ENCODE results near the gene TLR4. TPM values are rescaled to one million over a fixed set of nuclear protein-coding genes. Genes with fewer than 3 reads are reported as not detected.

The TLR4 gene
- total RNA-seq, 1 experiment from 2014 or later, result 7.3 TPM

DNA sequence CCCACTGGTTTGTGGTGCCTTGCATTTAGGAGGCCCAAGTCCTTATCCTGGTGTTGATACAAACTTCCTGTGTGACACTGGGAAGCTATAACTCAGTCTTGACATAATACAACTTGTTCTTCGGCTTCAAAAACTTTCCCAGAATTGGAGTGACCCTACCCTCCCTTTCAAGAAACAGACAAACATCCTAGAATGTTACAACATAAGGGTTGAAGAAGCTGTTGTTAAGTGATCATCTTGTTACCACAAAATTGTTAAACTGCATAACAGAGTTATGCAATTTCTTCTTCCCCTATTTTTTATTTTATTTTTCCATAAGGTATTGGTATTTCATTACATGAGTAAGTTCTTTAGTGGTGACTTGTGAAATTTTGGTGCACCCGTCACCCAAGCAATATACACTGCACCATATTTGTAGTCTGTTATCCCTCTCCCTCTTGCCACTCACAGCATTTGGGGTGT, 21.3 kb downstream of the TLR4 start:
- Histone ChIP-seq H3K79me2 (ENCODE audit: low read length) (no peaks in the 10 kb centered on the region), H3K4me3 (ENCODE audit: low read length) (no peak overlapping the region), H3K9ac (ENCODE audit: low read length) (no peak overlapping the region), H3K27me3 (ENCODE audit: low read length) (no peaks in the 10 kb centered on the region), H3K36me3 (ENCODE audit: insufficient read depth, low read length) (no peaks in the 10 kb centered on the region), H3K4me1 (ENCODE audit: low read length) (peaks cover 6% of the 10 kb centered on the region; the same call in 1 of the 2 replicates), H3K27ac (ENCODE audit: low read length) (no peak overlapping the region), H3K9me2 (replicated peaks; ENCODE audit: insufficient read depth, low read length) (no peaks in the 10 kb centered on the region), H3K4me2 (ENCODE audit: low read depth, low read length, poor library complexity, severe bottlenecking) (no peak overlapping the region), H4K20me1 (ENCODE audit: insufficient read depth, low read depth, low read length) (no peaks in the 10 kb centered on the region), H3K9me3 (ENCODE audit: low read length) (no peaks in the 10 kb centered on the region), H2AFZ (ENCODE audit: low read length) (no peak overlapping the region)
- peak; percentile 24 for DNase-seq

DNA sequence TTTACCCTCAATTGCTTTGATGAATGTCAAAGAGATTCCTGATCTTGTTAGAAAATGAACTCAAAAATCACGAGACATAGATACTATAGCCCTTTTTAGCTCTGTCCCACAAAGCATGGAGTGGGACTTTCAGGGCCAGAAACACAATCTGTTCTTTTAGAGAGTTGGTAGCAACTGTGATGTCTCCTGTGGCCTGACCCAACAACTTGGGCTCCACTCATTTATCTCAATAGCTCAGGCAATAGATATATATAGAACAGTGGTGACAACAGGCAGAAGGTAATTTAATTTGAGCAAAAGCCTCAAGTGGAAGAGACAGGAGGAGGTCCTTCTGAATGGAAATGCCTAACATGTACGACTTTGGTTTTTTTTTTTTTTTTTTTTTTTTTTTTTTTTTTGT, 25.2 kb downstream of the TLR4 start:
- H3K27ac ChIP-seq (ENCODE audit: low read length), result no peak overlapping the region
- H3K27me3 ChIP-seq (ENCODE audit: low read length), result no peaks in the 10 kb centered on the region
- H3K9me2 ChIP-seq (replicated peaks; ENCODE audit: insufficient read depth, low read length), result no peaks in the 10 kb centered on the region
- no peaks in the 10 kb centered on the region for H4K20me1 ChIP-seq (ENCODE audit: insufficient read depth, low read depth, low read length)
- H2AFZ ChIP-seq (ENCODE audit: low read length), result no peak overlapping the region
- no peak overlapping the region for H3K4me2 ChIP-seq (ENCODE audit: low read depth, low read length, poor library complexity, severe bottlenecking)
- H3K9me3 ChIP-seq (ENCODE audit: low read length), result no peaks in the 10 kb centered on the region
- H3K79me2 ChIP-seq (ENCODE audit: low read length), result no peaks in the 10 kb centered on the region
- H3K4me1 ChIP-seq (ENCODE audit: low read length), result peaks cover 1% of the 10 kb centered on the region; the same call in 1 of the 2 replicates
- DNase-seq, result no peak
- no peak overlapping the region for H3K4me3 ChIP-seq (ENCODE audit: low read length)
- no peaks in the 10 kb centered on the region for H3K36me3 ChIP-seq (ENCODE audit: insufficient read depth, low read length)
- H3K9ac ChIP-seq (ENCODE audit: low read length), result no peak overlapping the region

DNA sequence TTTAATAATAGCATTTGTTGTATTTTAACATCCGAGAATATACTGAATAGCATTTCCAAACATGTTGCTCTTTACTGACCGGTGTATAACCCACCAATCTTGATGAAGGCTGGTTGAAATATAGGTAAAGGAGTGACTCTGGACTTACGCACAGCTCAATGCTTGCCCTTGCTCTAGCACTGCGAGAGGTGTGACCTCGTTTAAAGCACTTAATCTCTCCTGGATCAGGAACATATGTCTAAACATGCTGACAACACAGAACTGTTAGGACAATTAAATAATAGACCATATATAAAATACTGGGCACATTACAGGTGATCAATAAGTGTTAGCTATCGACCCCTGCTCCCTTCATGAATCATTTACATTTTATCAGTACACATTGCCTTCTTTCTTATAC, 28.3 kb downstream of the TLR4 start:
- Histone ChIP-seq H3K27ac (ENCODE audit: low read length) (no peak overlapping the region), H3K4me1 (ENCODE audit: low read length) (no peaks in the 10 kb centered on the region), H3K9me2 (replicated peaks; ENCODE audit: insufficient read depth, low read length) (no peaks in the 10 kb centered on the region), H3K4me3 (ENCODE audit: low read length) (no peak overlapping the region), H3K9ac (ENCODE audit: low read length) (no peak overlapping the region), H4K20me1 (ENCODE audit: insufficient read depth, low read depth, low read length) (no peaks in the 10 kb centered on the region), H3K79me2 (ENCODE audit: low read length) (no peaks in the 10 kb centered on the region), H3K4me2 (ENCODE audit: low read depth, low read length, poor library complexity, severe bottlenecking) (no peak overlapping the region), H2AFZ (ENCODE audit: low read length) (no peak overlapping the region), H3K27me3 (ENCODE audit: low read length) (no peaks in the 10 kb centered on the region), H3K36me3 (ENCODE audit: insufficient read depth, low read length) (no peaks in the 10 kb centered on the region), H3K9me3 (ENCODE audit: low read length) (no peaks in the 10 kb centered on the region)
- no peak for DNase-seq

DNA sequence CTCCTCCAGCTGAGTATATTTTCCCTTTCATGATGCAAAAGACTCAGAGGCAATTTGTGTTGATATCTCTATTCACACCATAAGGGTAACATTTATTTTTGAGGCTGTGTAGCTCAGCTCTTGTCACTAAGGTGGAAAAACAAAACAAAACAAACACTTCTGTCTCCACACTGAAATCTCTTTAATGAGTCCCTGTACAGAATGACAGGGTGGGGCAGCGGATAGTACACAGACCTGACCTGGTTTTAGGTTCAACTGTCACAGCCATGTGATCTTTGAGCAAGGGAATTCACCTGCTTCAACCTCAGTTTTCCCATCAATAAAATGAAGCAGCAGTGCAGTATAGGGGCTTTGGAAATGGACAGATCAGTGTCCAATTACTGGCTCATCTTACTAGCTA, 29.3 kb downstream of the TLR4 start:
- H3K79me2 ChIP-seq (ENCODE audit: low read length), result no peaks in the 10 kb centered on the region
- no peak overlapping the region for H3K4me3 ChIP-seq (ENCODE audit: low read length)
- no peaks in the 10 kb centered on the region for H3K4me1 ChIP-seq (ENCODE audit: low read length)
- H3K9me3 ChIP-seq (ENCODE audit: low read length), result no peaks in the 10 kb centered on the region
- no peaks in the 10 kb centered on the region for H4K20me1 ChIP-seq (ENCODE audit: insufficient read depth, low read depth, low read length)
- no peak overlapping the region for H2AFZ ChIP-seq (ENCODE audit: low read length)
- no peaks in the 10 kb centered on the region for H3K27me3 ChIP-seq (ENCODE audit: low read length)
- no peaks in the 10 kb centered on the region for H3K9me2 ChIP-seq (replicated peaks; ENCODE audit: insufficient read depth, low read length)
- no peak overlapping the region for H3K27ac ChIP-seq (ENCODE audit: low read length)
- peak; percentile 4 for DNase-seq
- no peaks in the 10 kb centered on the region for H3K36me3 ChIP-seq (ENCODE audit: insufficient read depth, low read length)
- H3K9ac ChIP-seq (ENCODE audit: low read length), result no peak overlapping the region
- H3K4me2 ChIP-seq (ENCODE audit: low read depth, low read length, poor library complexity, severe bottlenecking), result no peak overlapping the region

DNA sequence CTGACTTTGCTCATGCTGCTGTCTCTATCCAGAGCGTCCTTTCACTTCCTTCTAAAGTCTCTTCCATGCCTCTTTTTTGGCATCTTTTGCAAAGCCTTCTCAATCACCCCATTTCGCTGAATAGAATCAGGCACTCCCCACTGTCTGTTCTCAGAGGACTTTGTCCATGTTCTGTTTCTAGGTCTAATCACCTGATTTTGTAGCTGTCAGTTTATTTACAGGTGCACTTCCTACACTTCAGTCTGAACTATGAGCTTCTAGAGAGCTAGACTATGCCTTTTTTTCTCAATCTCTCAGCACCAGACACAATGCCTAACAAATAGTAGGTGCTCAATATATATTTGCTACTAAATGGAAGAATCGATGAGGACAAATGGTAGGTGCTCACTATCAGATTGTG, 29.9 kb downstream of the TLR4 start:
- Histone ChIP-seq H4K20me1 (ENCODE audit: insufficient read depth, low read depth, low read length) (no peaks in the 10 kb centered on the region), H3K9me3 (ENCODE audit: low read length) (no peaks in the 10 kb centered on the region), H3K27ac (ENCODE audit: low read length) (no peak overlapping the region), H3K36me3 (ENCODE audit: insufficient read depth, low read length) (no peaks in the 10 kb centered on the region), H3K9me2 (replicated peaks; ENCODE audit: insufficient read depth, low read length) (no peaks in the 10 kb centered on the region), H3K4me1 (ENCODE audit: low read length) (no peaks in the 10 kb centered on the region), H3K9ac (ENCODE audit: low read length) (no peak overlapping the region), H2AFZ (ENCODE audit: low read length) (no peak overlapping the region), H3K27me3 (ENCODE audit: low read length) (no peaks in the 10 kb centered on the region), H3K4me2 (ENCODE audit: low read depth, low read length, poor library complexity, severe bottlenecking) (no peak overlapping the region), H3K4me3 (ENCODE audit: low read length) (no peak overlapping the region), H3K79me2 (ENCODE audit: low read length) (no peaks in the 10 kb centered on the region)
- DNase-seq, result no peak

DNA sequence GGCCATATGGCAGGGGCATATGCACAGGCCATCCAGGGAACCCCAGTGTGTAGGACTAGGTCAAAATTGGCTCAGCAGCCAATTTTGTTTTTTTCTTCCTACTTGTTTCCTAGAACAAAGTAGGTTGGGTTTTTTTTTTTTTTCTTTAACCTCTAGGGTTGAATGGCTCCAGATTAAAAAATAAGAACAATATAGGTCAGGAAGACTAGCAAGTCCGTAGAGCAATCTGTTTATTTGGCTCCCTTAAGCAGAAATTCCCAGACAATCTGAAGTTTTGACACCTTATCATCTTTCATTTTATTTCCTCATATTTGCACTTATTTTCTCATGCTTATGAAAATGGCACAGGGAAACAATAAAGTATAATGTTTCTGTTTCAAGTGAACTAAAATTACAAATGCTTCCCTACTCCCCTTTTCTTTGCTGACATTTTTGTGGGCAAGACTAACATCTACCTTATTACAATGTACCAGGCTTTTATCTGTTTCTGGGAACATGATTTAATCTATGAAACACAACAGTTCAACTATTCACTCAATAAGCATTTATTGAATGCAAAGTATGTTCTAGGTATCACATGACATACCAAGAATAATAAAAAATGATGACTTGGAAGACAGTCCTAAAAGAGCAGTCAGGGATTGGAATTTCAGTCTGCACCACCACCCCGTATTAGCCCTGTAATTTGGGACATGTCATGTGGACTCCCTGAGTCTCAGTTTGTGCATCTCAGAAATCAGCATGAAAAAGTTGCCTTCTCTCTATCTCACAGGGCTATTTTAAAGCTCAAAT, 30.5 kb downstream of the TLR4 start:
- H3K4me3 ChIP-seq (ENCODE audit: low read length), result no peak overlapping the region
- H3K9ac ChIP-seq (ENCODE audit: low read length), result no peak overlapping the region
- no peak overlapping the region for H2AFZ ChIP-seq (ENCODE audit: low read length)
- H3K27ac ChIP-seq (ENCODE audit: low read length), result no peak overlapping the region
- no peaks in the 10 kb centered on the region for H3K79me2 ChIP-seq (ENCODE audit: low read length)
- H3K27me3 ChIP-seq (ENCODE audit: low read length), result no peaks in the 10 kb centered on the region
- H3K36me3 ChIP-seq (ENCODE audit: insufficient read depth, low read length), result no peaks in the 10 kb centered on the region
- H3K9me3 ChIP-seq (ENCODE audit: low read length), result no peaks in the 10 kb centered on the region
- no peak overlapping the region for H3K4me2 ChIP-seq (ENCODE audit: low read depth, low read length, poor library complexity, severe bottlenecking)
- no peaks in the 10 kb centered on the region for H3K4me1 ChIP-seq (ENCODE audit: low read length)
- no peaks in the 10 kb centered on the region for H3K9me2 ChIP-seq (replicated peaks; ENCODE audit: insufficient read depth, low read length)
- DNase-seq, result no peak
- no peaks in the 10 kb centered on the region for H4K20me1 ChIP-seq (ENCODE audit: insufficient read depth, low read depth, low read length)

DNA sequence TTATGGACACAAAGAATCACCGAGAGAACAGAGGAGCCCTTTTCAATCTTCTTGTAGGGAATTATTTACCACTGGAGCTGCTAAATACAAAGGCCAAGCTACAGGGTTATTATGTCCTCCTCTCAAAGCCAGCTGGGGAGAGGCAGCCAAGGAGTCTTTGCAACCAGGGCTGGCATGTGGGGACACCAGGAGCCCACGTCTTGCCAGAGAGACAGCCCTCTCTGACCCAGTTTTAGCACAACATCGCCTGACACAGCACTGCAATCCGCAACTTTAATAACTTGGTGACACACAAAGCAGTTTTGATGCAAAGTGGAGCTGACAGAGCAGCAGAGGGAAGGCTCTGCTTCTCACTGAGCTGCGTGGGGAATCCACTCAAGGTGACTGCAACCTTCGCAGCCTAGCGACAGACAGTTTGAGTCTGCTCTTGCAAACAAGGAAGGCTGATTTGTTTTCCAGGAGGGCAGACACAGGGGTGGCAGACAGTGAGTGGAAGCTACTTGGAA, 33.6 kb downstream of the TLR4 start:
- Histone ChIP-seq H4K20me1 (ENCODE audit: insufficient read depth, low read depth, low read length) (no peaks in the 10 kb centered on the region), H3K9ac (ENCODE audit: low read length) (no peak overlapping the region), H3K27ac (ENCODE audit: low read length) (no peak overlapping the region), H3K4me1 (ENCODE audit: low read length) (no peaks in the 10 kb centered on the region), H3K4me3 (ENCODE audit: low read length) (no peak overlapping the region), H2AFZ (ENCODE audit: low read length) (no peak overlapping the region), H3K4me2 (ENCODE audit: low read depth, low read length, poor library complexity, severe bottlenecking) (no peak overlapping the region), H3K9me2 (replicated peaks; ENCODE audit: insufficient read depth, low read length) (no peaks in the 10 kb centered on the region), H3K9me3 (ENCODE audit: low read length) (no peaks in the 10 kb centered on the region), H3K79me2 (ENCODE audit: low read length) (no peaks in the 10 kb centered on the region), H3K36me3 (ENCODE audit: insufficient read depth, low read length) (no peaks in the 10 kb centered on the region), H3K27me3 (ENCODE audit: low read length) (no peaks in the 10 kb centered on the region)
- no peak for DNase-seq

DNA sequence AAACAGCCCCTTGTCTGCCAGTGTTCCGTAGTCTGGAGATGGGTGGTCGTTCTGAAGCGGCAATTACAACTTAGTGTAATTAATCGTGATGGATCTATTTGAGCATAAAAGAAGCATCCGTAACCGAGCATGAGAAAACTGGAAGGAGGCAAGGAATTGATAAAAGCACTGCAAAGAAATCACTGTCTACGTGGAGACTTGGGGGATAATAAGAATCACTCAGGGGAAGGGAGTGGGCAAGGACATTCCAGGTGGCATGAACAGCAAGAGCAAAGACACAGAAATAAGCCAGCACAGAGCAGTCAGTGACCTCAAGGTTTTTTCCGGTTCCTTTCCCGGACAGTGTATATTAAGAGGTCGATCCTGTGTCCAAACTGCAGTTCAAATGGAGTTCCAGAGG, 35.0 kb downstream of the TLR4 start:
- no peaks in the 10 kb centered on the region for H3K9me2 ChIP-seq (replicated peaks; ENCODE audit: insufficient read depth, low read length)
- no peak overlapping the region for H3K4me3 ChIP-seq (ENCODE audit: low read length)
- H3K9me3 ChIP-seq (ENCODE audit: low read length), result no peaks in the 10 kb centered on the region

More for the DNA sequence above, 35.0 kb downstream of the TLR4 start:
- no peaks in the 10 kb centered on the region for H4K20me1 ChIP-seq (ENCODE audit: insufficient read depth, low read depth, low read length)
- H3K4me1 ChIP-seq (ENCODE audit: low read length), result no peaks in the 10 kb centered on the region
- H3K36me3 ChIP-seq (ENCODE audit: insufficient read depth, low read length), result no peaks in the 10 kb centered on the region
- no peaks in the 10 kb centered on the region for H3K79me2 ChIP-seq (ENCODE audit: low read length)
- H3K4me2 ChIP-seq (ENCODE audit: low read depth, low read length, poor library complexity, severe bottlenecking), result no peak overlapping the region
- no peak for DNase-seq
- H3K27ac ChIP-seq (ENCODE audit: low read length), result no peak overlapping the region
- H3K9ac ChIP-seq (ENCODE audit: low read length), result no peak overlapping the region
- no peak overlapping the region for H2AFZ ChIP-seq (ENCODE audit: low read length)
- no peaks in the 10 kb centered on the region for H3K27me3 ChIP-seq (ENCODE audit: low read length)
